DOHH2 (cell line): ENCODE results near the gene LDLRAD4.

ENCODE experiments used
- H3F3A ChIP-seq: fragments of 200-600 bp; sonication (generic), shearing (Covaris generic); 2 replicates; pipeline ENCODE4 v1.6.0; 2016; ENCODE audit warnings: antibody characterized with exemption, mild to moderate bottlenecking; ENCODE audit not compliant: control insufficient read depth, insufficient read depth
- H3K27ac ChIP-seq: fragments of 200-600 bp; sonication (generic); 2 replicates; pipeline ENCODE4 v1.5.1; 2014; ENCODE audit warnings: low read depth, mild to moderate bottlenecking, low read length, moderate library complexity
- H3K27me3 ChIP-seq: fragments of 200-600 bp; sonication (generic); 2 replicates; pipeline ENCODE4 v1.6.1; 2014; ENCODE audit warnings: mild to moderate bottlenecking, low read length, mixed read lengths; ENCODE audit not compliant: control insufficient read depth
- H3K36me3 ChIP-seq: fragments of 200-600 bp; sonication (generic); 2 replicates; pipeline ENCODE4 v1.6.1; 2014; ENCODE audit warnings: mild to moderate bottlenecking, low read length, moderate library complexity, mixed read lengths; ENCODE audit not compliant: control insufficient read depth
- H3K4me1 ChIP-seq: fragments of 200-600 bp; sonication (generic); 2 replicates; pipeline ENCODE4 v1.6.1; 2014; ENCODE audit warnings: mild to moderate bottlenecking, low read length, mixed read lengths; ENCODE audit not compliant: control insufficient read depth
- H3K4me2 ChIP-seq: fragments of 200-600 bp; sonication (generic); 2 replicates; pipeline ENCODE4 v1.6.0; 2014; ENCODE audit warnings: mild to moderate bottlenecking, low read length, moderate library complexity
- H3K4me3 ChIP-seq: fragments of 200-600 bp; sonication (generic); 2 replicates; pipeline ENCODE4 v1.5.1; 2014; ENCODE audit warnings: mild to moderate bottlenecking, low read length, mixed read lengths
- H3K79me2 ChIP-seq: fragments of 200-600 bp; sonication (generic); 2 replicates; pipeline ENCODE4 v1.6.1; 2014; ENCODE audit warnings: mild to moderate bottlenecking, low read length, mixed read lengths; ENCODE audit not compliant: control insufficient read depth
- H3K9me2 ChIP-seq: fragments of 200-600 bp; sonication (generic); replicated peaks from 2 replicates; pipeline ENCODE4 v1.6.1; 2014; ENCODE audit warnings: mild to moderate bottlenecking, low read length, mixed read lengths; ENCODE audit not compliant: control insufficient read depth
- H3K9me3 ChIP-seq: fragments of 200-600 bp; sonication (generic); 2 replicates; pipeline ENCODE4 v1.6.1; 2014; ENCODE audit warnings: antibody characterized with exemption, low read length, mixed read lengths; ENCODE audit not compliant: control insufficient read depth, insufficient read depth
- H4K20me1 ChIP-seq: fragments of 200-600 bp; sonication (generic); 2 replicates; pipeline ENCODE4 v1.6.0; 2014; ENCODE audit warnings: low read depth, mild to moderate bottlenecking, antibody characterized with exemption, low read length, moderate library complexity; ENCODE audit not compliant: control insufficient read depth, insufficient read depth
- CTCF ChIP-seq: fragments of 200-600 bp; sonication (generic); IDR thresholded peaks from one replicate; pipeline ENCODE4 v1.5.1; 2014; ENCODE audit warnings: antibody characterized with exemption, mild to moderate bottlenecking, low read depth, low read length; ENCODE audit not compliant: poor library complexity, severe bottlenecking
- EZH2phosphoT487 ChIP-seq: fragments of 200-600 bp; sonication (generic); IDR thresholded peaks from 2 replicates; pipeline ENCODE4 v1.6.1; 2017; ENCODE audit warnings: borderline replicate concordance, mild to moderate bottlenecking, antibody characterized with exemption, low read length, moderate library complexity, mixed read lengths

LDLRAD4 gene

DNA sequence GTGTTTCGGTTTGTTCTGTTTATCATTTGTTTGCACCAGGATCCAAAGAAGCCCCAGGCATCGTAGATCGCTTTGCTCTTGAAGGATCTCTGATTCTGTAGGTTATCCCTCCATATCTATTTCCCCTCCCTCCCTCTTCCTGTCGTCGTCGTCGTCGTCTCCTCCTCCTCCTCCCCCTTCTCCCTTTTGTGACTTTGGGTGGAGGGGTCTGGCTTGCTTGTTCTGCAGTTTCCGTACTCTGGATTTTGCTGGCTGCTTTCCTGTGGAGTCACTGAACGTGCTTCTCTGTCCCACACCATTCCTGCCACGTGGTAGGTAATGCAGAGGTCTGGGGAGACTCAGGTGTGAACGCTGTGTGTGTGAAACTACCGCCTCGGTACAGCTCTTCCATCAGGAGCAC, 225.0 kb downstream of the LDLRAD4 start:
- H3K9me2 ChIP-seq, result no peaks in the 10 kb centered on the region
- peaks cover under 1% of the 10 kb centered on the region; the same call in 1 of the 2 replicates for H3K4me1 ChIP-seq
- H3K79me2 ChIP-seq, result no peaks in the 10 kb centered on the region
- H3K36me3 ChIP-seq, result no peaks in the 10 kb centered on the region
- H3K27me3 ChIP-seq, result no peaks in the 10 kb centered on the region
- H3K9me3 ChIP-seq, result no peaks in the 10 kb centered on the region
- H3F3A ChIP-seq, result no peaks in the 10 kb centered on the region
- H3K4me2 ChIP-seq, result no peak overlapping the region
- no peaks in the 10 kb centered on the region for H4K20me1 ChIP-seq
- H3K27ac ChIP-seq, result no peak overlapping the region
- no peak overlapping the region for H3K4me3 ChIP-seq
- TF ChIP-seq CTCF (no peak), EZH2phosphoT487 (no peak)

DNA sequence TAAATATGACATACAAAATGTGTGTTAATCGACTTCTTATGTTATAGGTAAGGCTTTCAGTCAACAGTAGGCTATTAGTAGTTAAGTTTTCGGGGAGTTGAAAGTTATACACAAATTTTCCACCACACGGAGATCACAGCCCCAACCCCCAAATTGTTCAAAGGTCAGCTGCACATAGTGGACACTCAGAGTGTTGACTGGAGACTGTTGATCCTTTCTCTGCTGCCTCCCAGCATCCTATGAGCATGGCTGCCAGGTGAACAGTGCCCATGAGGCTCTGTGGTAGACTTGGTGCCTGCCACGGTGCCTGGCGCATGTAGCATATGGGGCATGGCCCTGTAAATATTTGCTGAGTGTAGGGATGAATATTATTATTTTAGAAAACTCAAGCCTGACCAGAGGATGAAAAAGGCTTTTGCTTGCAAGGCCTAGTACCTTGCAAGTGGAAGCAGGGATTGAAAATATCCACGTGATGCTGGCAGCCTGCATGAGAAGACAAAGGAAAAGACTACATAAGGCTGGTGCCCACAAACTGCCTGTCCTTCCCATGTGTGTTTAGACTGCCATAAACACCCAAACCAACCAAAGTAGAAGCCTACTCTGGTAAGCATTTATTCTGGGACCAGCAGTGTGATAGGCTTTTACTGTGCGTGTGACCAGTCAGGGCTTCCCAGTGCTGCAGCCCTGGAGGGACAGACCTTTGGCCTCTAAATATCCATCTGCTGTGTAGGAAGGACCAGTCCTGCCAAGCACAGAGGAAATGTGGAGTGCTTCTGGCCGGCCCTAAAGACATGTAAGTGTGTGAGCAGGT, 226.1 kb downstream of the LDLRAD4 start:
- Histone ChIP-seq H3K27me3 (no peaks in the 10 kb centered on the region), H4K20me1 (no peaks in the 10 kb centered on the region), H3K4me1 (no peaks in the 10 kb centered on the region), H3K36me3 (no peaks in the 10 kb centered on the region), H3K79me2 (no peaks in the 10 kb centered on the region), H3F3A (no peaks in the 10 kb centered on the region), H3K4me3 (no peak overlapping the region), H3K9me2 (no peaks in the 10 kb centered on the region), H3K27ac (no peak overlapping the region), H3K4me2 (no peak overlapping the region), H3K9me3 (no peaks in the 10 kb centered on the region)
- TF ChIP-seq EZH2phosphoT487 (no peak), CTCF (no peak)

DNA sequence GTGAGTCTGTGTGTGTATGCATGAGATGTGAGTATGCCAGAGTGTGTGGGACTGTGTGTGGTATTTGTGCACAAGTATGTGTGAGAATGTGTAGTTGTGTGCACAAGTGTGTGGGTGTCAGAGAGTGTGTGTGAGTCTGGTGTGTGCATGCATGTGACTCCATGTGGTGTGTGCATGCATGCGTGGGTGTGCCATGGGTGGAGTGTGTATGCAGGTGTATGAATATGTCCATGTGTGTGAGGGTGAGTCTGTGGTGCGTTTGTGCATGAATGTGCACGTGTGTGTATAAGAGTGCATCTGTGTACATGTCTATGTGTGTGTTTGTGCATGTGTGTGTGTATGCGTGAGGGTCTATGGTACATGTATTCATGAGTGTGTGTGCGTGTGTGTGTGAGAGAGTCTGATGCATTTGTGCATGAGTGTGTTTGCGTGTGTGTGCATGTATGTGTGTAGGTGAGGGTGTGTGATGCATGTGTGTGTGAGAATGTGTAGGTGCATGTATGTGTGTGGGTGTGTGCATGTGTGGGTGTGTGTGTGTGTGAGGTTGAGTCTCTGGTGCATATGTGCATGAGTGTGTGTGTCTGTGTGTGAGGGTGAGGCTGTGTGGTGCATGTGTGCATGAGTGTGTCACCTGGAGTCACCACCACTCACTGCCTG, 226.8 kb downstream of the LDLRAD4 start:
- H3K4me3 ChIP-seq, result no peak overlapping the region
- H3K36me3 ChIP-seq, result no peaks in the 10 kb centered on the region
- H3K27ac ChIP-seq, result no peak overlapping the region
- H3K4me2 ChIP-seq, result no peak overlapping the region
- no peak for TF ChIP-seq EZH2phosphoT487
- TF ChIP-seq CTCF, result no peak
- H3K4me1 ChIP-seq, result no peaks in the 10 kb centered on the region
- H4K20me1 ChIP-seq, result no peaks in the 10 kb centered on the region
- H3K9me2 ChIP-seq, result no peaks in the 10 kb centered on the region
- no peaks in the 10 kb centered on the region for H3K79me2 ChIP-seq
- H3K27me3 ChIP-seq, result no peaks in the 10 kb centered on the region
- no peaks in the 10 kb centered on the region for H3F3A ChIP-seq
- no peaks in the 10 kb centered on the region for H3K9me3 ChIP-seq
